SKM-1 (cell line): Measurements from ENCODE around the gene ACSL4.
A peak's percentile ranks its signal among the peaks of the same experiment; 100 is the strongest.
"Not testable (repeated sequence)": the region's sequence is repeated elsewhere in the genome, so short reads cannot be mapped to it uniquely, and the experiment has no call there.

Source experiments
- DNase-seq: peaks from one replicate; lab custom pipeline; 2025; ENCODE audit not compliant: unreplicated experiment; lab: John Stamatoyannopoulos, UW

The ACSL4 gene

GRCh38 chrX:109679820-109680219 lies 53.2 kb downstream of the ACSL4 start:
- no peak for DNase-seq

GRCh38 chrX:109672239-109672638 lies 60.8 kb downstream of the ACSL4 start:
- no peak for DNase-seq

GRCh38 chrX:109671170-109671569 lies 61.9 kb downstream of the ACSL4 start:
- not testable (repeated sequence) for DNase-seq

DNA sequence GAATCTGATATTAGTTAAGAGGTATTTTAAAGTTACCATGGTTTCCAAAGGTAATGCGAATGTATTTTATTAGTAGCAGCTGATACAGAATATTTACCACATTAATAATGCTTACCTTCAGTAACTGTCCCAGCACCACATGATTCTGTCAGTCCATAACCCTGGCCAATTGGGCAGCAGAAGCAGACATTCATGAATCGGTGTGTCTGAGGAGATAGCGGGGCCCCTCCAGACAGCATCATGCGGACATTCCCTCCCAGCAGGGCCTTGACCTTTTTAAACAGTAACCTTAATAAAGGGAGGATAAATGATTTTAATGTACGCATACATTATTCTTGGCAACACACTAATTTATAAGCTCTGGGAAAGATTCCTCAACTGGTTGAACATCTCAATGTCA lies 65.1 kb downstream of the ACSL4 start:
- no peak for DNase-seq

- DNase-seq = no peak
These were observed 72.5 kb downstream of the ACSL4 start for GRCh38 chrX:109660435-109661143.

DNA sequence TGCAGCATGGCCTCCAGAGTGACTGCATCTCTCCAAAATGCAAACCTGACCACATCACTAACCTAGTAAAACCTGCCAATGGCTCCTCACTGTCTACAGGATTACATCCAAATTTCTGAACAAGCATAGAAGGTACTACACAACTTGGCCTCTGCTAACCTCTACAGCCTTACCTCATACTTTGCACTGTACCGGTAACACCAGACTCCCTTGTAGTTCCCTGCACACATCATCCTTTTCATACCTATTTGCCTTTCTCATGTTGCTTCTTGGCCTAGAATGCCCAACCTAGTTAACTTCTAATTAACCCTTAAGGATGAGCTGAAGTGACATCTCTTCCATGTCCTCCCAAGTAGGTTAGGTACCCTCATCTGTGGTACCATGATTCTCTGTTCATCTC lies 74.7 kb downstream of the ACSL4 start:
- no peak for DNase-seq

DNA sequence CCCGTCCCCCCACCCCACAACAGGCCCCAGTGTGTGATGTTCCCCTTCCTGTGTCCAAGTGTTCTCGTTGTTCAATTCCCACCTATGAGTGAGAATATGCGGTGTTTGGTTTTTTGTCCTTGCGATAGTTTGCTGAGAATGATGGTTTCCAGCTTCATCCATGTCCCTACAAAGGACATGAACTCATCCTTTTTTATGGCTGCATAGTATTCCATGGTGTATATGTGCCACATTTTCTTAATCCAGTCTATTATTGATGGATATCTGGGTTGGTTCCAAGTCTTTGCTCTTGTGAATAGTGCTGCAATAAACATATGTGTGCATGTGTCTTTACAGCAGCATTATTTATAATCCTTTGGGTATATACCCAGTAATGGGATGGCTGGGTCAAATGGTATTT lies 75.7 kb downstream of the ACSL4 start:
- not testable (repeated sequence) for DNase-seq

- DNase-seq = no peak
These were observed 76.3 kb downstream of the ACSL4 start for GRCh38 chrX:109656774-109657173.

DNA sequence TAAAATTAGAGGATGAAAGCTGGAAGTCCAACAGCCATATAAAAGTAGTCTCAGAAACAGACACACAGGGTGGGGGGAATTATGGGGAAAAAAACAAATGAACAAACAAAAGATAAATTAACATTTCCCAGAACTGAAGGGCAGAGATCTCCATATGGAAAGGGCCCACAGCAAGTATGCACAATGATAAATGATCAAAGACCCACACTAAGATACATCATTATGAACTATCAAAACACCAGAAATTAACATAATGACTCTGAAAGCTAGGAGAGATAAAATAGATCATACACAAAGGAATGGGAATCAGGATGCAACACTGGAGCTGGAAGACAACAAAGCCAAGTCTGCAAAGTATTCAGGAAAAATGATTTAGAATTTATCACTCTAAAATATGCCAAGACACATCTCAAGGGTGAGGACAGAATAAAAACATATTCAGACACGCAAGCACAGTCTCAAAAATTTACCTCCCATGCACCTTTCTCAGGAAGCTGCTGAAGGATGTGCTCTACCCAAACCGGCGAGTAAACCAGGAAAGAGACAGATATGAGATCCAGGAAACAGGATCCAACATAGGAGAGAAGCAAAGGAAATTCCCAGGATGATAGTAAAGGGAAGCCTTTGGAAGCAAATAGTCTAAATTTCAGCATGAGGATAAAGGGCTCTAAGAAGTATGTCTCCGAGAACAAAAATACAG lies 77.4 kb downstream of the ACSL4 start:
- no peak for DNase-seq

DNA sequence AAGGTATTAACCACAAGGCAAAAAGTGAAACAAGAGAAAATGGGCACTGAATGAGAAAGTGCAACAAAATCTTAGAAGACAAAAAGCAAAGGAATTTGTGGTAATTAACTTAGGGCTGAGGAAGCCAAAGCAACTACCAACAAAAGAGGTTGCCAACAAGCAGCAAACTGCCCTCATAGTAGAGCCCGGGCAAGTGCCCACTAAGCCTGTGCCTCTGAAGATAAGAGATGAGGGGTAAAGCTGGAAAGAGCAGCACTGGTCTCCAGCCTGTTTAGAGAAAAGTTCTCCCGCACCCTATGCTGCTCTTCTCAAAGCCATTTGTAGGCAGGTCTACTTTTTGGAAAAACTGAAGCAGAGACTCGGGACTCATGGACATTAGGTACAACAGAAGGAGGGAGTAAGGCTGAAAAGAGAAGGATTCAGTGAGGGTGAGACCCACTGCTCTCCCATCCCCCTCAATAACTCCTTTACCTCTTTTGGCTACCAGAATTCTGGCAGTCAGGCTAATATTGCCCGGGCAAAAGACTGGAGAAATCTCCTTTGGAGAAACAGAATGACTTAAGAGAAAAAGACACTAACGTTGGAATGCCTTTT lies 78.4 kb downstream of the ACSL4 start:
- no peak for DNase-seq

DNA sequence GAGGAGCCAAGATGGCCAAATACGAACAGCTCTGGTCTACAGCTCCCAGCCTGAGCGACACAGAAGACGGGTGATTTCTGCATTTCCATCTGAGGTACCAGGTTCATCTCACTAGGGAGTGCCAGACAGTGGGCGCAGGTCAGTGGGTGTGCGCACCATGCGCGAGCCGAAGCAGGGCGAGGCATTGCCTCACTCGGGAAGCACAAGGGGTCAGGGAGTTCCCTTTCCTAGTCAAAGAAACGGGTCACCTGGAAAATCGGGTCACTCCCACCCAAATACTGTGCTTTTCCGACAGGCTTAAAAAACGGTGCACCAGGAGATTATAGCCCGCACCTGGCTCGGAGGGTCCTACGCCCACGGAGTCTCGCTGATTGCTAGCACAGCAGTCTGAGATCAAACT lies 88.4 kb downstream of the ACSL4 start:
- not testable (repeated sequence) for DNase-seq

DNA sequence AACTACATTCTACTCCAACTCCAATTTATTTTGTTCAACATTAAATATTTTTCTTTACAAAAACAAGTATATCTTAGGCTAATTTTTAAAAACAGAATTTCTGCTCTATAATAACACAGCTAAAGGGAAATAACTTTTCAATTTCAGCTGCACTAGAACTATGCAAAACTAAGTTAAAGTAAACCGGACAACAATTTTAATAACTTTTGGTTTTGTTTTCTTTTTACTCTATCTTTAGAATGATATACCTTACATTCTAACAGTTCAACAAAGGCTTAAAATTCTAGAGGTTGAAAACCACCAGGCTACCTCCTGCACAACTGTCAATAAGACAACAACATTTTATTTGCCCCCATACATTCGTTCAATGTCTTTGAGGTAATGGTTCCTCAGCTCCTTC lies 89.4 kb downstream of the ACSL4 start:
- DNase-seq = no peak

DNA sequence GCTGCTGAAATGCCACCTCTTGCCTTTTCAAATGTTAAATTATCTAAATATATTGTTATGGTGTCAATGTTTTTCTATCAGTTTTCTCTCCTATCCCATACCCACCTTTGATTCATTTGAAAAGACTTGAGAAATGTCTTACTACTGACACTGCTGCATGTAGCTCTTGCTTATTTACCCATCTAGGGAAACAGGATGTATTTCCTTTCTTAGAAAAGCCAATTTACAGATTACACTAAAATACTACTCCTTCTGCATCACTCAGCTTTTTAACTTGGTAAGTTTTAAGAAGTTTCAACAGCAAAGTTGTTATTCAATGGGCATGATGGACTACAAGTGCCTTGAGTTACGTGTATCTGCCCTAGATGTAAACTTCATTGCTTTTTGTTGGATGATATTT lies 94.9 kb downstream of the ACSL4 start:
- no peak for DNase-seq

DNA sequence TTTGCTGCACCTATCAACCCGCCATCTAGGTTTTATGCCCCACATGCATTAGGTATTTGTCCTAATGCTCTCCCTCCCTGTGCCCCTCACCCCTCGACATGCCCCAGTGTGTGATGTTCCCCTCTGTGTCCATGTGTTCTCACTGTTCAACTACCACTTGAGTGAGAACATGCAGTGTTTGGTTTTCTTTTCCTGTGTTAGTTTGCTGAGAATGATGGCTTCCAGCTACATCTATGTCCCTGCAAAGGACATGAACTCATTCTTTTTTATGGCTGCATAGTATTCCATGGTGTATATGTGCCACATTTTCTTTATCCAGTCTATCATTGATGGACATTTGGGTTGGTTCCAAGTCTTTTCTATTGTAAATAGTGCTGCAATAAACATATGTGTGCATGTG lies 95.6 kb downstream of the ACSL4 start:
- DNase-seq = not testable (repeated sequence)

GRCh38 chrX:109635146-109635545 lies 97.9 kb downstream of the ACSL4 start:
- peak; percentile 11 for DNase-seq

GRCh38 chrX:109632906-109633504 lies 100.1 kb downstream of the ACSL4 start:
- DNase-seq = no peak

DNA sequence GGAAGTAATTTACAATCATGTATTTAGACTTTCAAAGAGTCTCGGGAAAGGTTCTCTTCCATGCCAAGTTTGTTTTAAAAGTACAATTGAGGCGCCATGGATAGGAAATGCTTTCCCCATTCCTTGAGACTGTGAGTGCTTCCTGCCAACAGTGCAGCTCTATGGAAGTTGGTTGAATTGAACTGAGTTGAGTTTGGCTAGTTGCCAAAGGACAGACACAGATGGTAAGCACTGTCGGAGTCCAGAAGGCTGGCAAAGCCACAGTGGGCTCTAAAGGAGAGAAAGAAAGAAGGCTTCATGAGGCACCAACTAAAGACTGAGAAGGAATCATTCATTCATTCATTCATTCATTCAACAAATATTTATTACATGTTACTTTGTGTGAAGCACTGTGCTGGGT lies 103.7 kb downstream of the ACSL4 start:
- no peak for DNase-seq

DNA sequence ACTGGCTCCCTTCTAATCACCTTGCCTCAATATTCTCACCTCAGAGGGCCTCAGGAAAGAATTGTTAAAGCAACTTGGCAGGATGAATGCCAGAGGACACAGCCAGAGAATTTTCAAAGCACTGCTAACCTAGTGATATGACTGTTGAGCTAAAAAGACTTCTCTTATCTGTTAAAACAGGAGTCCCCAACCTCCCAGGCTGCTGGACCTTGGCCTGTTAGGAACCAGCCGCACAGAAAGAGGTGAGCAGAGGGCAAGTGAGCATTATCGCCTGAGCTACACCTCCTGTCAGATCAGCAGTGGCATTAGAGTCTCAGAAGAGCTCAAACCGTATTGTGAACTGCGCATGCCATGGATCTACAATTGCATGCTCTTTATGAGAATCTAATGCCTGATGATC lies 106.4 kb downstream of the ACSL4 start:
- no peak for DNase-seq

- DNase-seq = no peak
These were observed 108.1 kb downstream of the ACSL4 start, which contains the start of gene KCNE5 for GRCh38 chrX:109624641-109625616. Gene KCNE5, minus strand, starts transcription at chrX:109625172. Its CDS starts 152 bp downstream, at chrX:109625020.

DNA sequence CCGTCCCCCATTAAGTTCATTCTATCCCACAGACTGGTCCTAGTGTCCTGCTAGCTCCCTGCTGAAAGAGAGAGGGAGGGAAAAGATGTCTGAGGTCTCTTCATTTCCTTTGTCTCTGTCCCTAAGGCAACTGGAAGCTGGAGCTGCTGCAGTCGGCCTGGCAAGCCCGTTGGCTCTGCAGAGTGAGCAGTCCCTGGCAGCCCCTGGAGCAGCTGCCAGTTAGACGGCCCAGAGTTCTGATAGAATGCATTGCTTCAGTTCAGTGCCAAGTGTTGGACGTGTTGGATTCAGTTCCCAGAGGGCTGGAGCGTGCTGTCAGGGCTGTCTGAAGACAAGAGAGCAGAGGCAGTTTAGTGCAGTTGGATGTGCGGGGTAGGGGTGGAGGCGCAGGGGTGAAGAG lies 109.1 kb downstream of the ACSL4 start:
- no peak for DNase-seq

GRCh38 chrX:109622270-109622669 lies 110.8 kb downstream of the ACSL4 start:
- DNase-seq = no peak
